IMR-90 (cell line): Measurements from ENCODE around the gene TIAM1.

ENCODE experiments used
- BHLHE40 ChIP-seq: fragments of 150-350 bp; IDR thresholded peaks from 2 replicates; pipeline ENCODE4 v1.6.1; 2016; ENCODE audit warnings: mild to moderate bottlenecking, low read depth, low read length
- CEBPB ChIP-seq: IDR thresholded peaks from 2 replicates; pipeline ENCODE4 v1.6.1; 2012; ENCODE audit warnings: low read depth, low read length, improper control_type of control experiment
- CHD1 ChIP-seq: IDR thresholded peaks from 2 replicates; pipeline ENCODE4 v1.6.1; 2012; ENCODE audit warnings: low read depth, low read length, improper control_type of control experiment
- FOS ChIP-seq: fragments of 150-350 bp; IDR thresholded peaks from 2 replicates; pipeline ENCODE4 v1.6.1; 2016; ENCODE audit warnings: low read depth, low read length
- MAFK ChIP-seq: IDR thresholded peaks from 2 replicates; pipeline ENCODE4 v1.6.1; 2012; ENCODE audit warnings: low read depth, low read length, improper control_type of control experiment
- MAZ ChIP-seq: IDR thresholded peaks from 2 replicates; pipeline ENCODE4 v1.6.1; 2012; ENCODE audit warnings: low read depth, mild to moderate bottlenecking, low read length, improper control_type of control experiment, moderate library complexity, borderline replicate concordance
- NFE2L2 ChIP-seq: fragments of 150-350 bp; IDR thresholded peaks from 2 replicates; pipeline ENCODE4 v1.6.1; 2016; ENCODE audit warnings: low read depth, mild to moderate bottlenecking, low read length
- POLR2A ChIP-seq: IDR thresholded peaks from 2 replicates; pipeline ENCODE4 v1.6.1; 2012; ENCODE audit warnings: mild to moderate bottlenecking, low read depth, low read length
- RAD21 ChIP-seq: IDR thresholded peaks from 2 replicates; pipeline ENCODE4 v1.6.1; 2012; ENCODE audit warnings: low read length, improper control_type of control experiment
- RCOR1 ChIP-seq: IDR thresholded peaks from 2 replicates; pipeline ENCODE4 v1.6.1; 2012; ENCODE audit warnings: mild to moderate bottlenecking, low read length, improper control_type of control experiment; ENCODE audit not compliant: insufficient replicate concordance
- RFX5 ChIP-seq: IDR thresholded peaks from 2 replicates; pipeline ENCODE4 v1.8.0; 2012; ENCODE audit warnings: low read depth, mild to moderate bottlenecking, low read length, moderate library complexity
- SMC3 ChIP-seq: fragments of 150-350 bp; IDR thresholded peaks from 2 replicates; pipeline ENCODE4 v1.6.1; 2016; ENCODE audit warnings: low read depth, mild to moderate bottlenecking, antibody characterized with exemption, low read length, moderate library complexity
- TF ChIP-seq, protein P1 (sequence below): conservative IDR thresholded peaks from 2 replicates; pipeline ENCODE4 v1.5.1; 2012; ENCODE audit warnings: mild to moderate bottlenecking, low read depth, low read length, improper control_type of control experiment
- TF ChIP-seq, protein P2 (sequence below): fragments of 150-350 bp; IDR thresholded peaks from 2 replicates; pipeline ENCODE4 v1.6.1; 2017; ENCODE audit warnings: mild to moderate bottlenecking, antibody characterized with exemption, low read length, low read depth

DNA sequence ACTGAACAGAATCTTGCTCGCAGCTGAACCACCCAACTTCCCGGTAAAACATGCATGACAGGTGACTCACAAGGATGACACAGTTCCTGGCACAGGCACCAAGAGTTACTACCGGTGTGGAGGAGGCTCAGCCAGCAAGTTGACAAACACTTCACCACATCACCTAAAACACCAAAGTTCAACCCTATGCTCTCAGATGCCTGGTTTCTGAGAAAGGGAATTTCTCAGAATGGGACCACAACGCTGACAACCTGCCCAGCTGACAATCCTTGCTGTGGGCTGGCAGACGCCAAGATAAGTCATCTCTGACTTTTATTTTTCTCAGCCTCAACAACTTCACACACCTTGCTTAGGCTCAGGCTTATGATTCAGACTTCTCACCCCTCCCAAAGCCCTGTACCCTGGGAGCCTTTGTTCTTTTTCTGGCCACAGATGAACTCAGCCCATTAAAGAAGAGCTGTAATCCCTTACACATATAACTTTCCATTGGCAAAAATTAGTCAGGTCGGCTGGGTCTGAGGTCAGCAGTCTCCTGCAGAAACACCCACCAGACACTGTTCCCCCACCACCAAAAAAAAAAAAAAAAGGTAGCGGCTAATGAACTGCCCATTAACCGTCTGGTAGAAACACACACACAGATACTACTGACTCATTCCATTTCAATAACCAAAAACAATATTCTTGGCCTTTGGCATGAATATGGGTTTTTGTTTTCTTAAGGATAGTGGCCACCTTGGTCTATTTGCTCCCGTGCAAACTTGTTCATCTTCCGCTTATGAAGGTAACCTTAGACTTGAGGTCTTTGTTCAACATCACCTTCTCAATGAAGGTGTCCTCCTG, 10.8 kb upstream of the TIAM1 start:
- TF ChIP-seq, protein P1, sequence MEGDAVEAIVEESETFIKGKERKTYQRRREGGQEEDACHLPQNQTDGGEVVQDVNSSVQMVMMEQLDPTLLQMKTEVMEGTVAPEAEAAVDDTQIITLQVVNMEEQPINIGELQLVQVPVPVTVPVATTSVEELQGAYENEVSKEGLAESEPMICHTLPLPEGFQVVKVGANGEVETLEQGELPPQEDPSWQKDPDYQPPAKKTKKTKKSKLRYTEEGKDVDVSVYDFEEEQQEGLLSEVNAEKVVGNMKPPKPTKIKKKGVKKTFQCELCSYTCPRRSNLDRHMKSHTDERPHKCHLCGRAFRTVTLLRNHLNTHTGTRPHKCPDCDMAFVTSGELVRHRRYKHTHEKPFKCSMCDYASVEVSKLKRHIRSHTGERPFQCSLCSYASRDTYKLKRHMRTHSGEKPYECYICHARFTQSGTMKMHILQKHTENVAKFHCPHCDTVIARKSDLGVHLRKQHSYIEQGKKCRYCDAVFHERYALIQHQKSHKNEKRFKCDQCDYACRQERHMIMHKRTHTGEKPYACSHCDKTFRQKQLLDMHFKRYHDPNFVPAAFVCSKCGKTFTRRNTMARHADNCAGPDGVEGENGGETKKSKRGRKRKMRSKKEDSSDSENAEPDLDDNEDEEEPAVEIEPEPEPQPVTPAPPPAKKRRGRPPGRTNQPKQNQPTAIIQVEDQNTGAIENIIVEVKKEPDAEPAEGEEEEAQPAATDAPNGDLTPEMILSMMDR: no peak
- TF ChIP-seq POLR2A (no peak), RFX5 (no peak), RAD21 (no peak), BHLHE40 (no peak), CHD1 (no peak), NFE2L2 (no peak), RCOR1 (no peak), MAZ (no peak), CEBPB (no peak), MAFK (no peak), FOS (no peak), SMC3 (no peak)
- TF ChIP-seq, protein P2, sequence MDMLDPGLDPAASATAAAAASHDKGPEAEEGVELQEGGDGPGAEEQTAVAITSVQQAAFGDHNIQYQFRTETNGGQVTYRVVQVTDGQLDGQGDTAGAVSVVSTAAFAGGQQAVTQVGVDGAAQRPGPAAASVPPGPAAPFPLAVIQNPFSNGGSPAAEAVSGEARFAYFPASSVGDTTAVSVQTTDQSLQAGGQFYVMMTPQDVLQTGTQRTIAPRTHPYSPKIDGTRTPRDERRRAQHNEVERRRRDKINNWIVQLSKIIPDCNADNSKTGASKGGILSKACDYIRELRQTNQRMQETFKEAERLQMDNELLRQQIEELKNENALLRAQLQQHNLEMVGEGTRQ: no peak
